ENCODE results near the gene ESRRA.

The ESRRA gene

DNA sequence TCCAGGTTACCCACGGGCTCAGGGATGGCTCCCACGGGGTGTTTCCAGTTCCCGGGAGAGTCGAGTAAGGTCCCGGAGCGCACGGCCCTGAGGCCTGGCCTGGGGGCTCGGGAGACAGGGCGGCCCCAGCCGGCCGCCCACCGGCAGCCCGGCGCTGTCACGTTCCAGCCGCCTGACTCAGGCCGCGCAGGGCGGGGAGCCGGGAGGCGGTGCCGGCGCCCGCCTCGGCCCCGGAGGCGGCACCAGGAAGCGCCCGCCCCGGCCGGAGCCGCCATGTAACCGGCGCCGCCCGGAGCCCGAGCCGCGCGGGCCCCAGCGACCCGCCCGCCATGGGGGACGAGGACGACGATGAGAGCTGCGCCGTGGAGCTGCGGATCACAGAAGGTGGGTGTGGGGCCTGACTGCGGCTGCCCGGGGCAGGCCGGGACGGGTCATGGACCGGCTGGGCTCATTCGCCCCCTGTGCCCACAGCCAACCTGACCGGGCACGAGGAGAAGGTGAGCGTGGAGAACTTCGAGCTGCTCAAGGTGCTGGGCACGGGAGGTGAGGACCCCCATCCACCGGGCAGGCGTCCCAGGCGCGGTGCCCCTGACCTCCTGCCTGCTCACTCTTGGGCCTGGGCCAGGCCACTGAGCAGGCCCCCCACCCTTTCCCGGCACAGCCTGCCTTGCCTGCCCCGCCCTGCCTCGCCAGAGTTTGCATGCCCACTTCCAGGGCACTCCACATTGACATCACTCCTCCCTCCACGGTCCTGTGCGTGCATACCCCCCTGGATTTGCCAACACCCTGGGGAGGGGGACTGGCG, 53.8 kb downstream of the ESRRA start, which contains the start of gene RPS6KA4:
Gene RPS6KA4, plus strand, starts transcription at position 256 of the 805 bp plus-strand sequence. Its CDS starts 74 bp downstream, at position 330.
- H3K9ac ChIP-seq (ENCODE audit: low read length) = peak within 1 kb of the TSS; percentile 95
- H3K4me2 ChIP-seq (ENCODE audit: low read length, poor library complexity, severe bottlenecking) = peak within 1 kb of the TSS; percentile 85
- H3K79me1 ChIP-seq (replicated peaks; ENCODE audit: low read length, poor library complexity, severe bottlenecking) = peaks cover 36% of the 10 kb centered on the region
- peak within 1 kb of the TSS; percentile 84 to 99 for H3K4me3 ChIP-seq (ENCODE audit: insufficient read depth in 1 of 2, low read depth in 1 of 2, low read length in 2 of 2)
- peak within 1 kb of the TSS; percentile 39 for H2BK5ac ChIP-seq (ENCODE audit: low read depth, low read length, poor library complexity, severe bottlenecking)
- peak within 1 kb of the TSS; percentile 96 to 100 for H3K18ac ChIP-seq (ENCODE audit: low read depth in 1 of 2, low read length in 2 of 2)
- H3K23ac ChIP-seq (ENCODE audit: low read length in 2 of 2) = peak within 1 kb of the TSS in 1 of 2 experiments; percentile 78
- H3K27ac ChIP-seq (ENCODE audit: low read length, poor library complexity, severe bottlenecking) = peak within 1 kb of the TSS; percentile 33
- H3K14ac ChIP-seq (ENCODE audit: low read length in 2 of 2) = peak within 1 kb of the TSS in 1 of 2 experiments; percentile 98
- WGBS = 1% methylated on average over 54 of the region's 70 CpGs
- H2BK120ac ChIP-seq (ENCODE audit: low read depth, low read length) = peak within 1 kb of the TSS; percentile 83
- peak within 1 kb of the TSS; percentile 56 for H2AFZ ChIP-seq (ENCODE audit: low read depth, low read length)
- peak within 1 kb of the TSS; percentile 91 for H4K8ac ChIP-seq (ENCODE audit: low read length)
- H3K4ac ChIP-seq (ENCODE audit: low read depth in 1 of 2, low read length in 2 of 2) = peak within 1 kb of the TSS; percentile 97 to 98
- H3K4me1 ChIP-seq (ENCODE audit: control insufficient read depth, insufficient read depth, low read depth, low read length) = peaks cover 48% of the 10 kb centered on the region
- peak within 1 kb of the TSS; percentile 62 to 91 for H2BK12ac ChIP-seq (ENCODE audit: low read length in 2 of 2)
- no peaks in the 10 kb centered on the region for H3K9me3 ChIP-seq (ENCODE audit: control insufficient read depth, low read length)
- H4K91ac ChIP-seq (ENCODE audit: low read length) = peak within 1 kb of the TSS; percentile 99
- H2BK15ac ChIP-seq (ENCODE audit: low read depth, poor library complexity, severe bottlenecking) = peak within 1 kb of the TSS; percentile 97
- no peaks in the 10 kb centered on the region for H3K27me3 ChIP-seq (ENCODE audit: control insufficient read depth in 1 of 2, insufficient read depth in 1 of 2, low read length in 2 of 2)
- H2AK5ac ChIP-seq (ENCODE audit: low read length, severe bottlenecking) = peak within 1 kb of the TSS; percentile 69
- DNase-seq = peak; percentile 72
- H3K36me3 ChIP-seq (ENCODE audit: control insufficient read depth in 1 of 2, insufficient read depth in 2 of 2, low read depth in 1 of 2, low read length in 2 of 2) = peaks cover 37 to 40% of the 10 kb centered on the region in 2 experiments

DNA sequence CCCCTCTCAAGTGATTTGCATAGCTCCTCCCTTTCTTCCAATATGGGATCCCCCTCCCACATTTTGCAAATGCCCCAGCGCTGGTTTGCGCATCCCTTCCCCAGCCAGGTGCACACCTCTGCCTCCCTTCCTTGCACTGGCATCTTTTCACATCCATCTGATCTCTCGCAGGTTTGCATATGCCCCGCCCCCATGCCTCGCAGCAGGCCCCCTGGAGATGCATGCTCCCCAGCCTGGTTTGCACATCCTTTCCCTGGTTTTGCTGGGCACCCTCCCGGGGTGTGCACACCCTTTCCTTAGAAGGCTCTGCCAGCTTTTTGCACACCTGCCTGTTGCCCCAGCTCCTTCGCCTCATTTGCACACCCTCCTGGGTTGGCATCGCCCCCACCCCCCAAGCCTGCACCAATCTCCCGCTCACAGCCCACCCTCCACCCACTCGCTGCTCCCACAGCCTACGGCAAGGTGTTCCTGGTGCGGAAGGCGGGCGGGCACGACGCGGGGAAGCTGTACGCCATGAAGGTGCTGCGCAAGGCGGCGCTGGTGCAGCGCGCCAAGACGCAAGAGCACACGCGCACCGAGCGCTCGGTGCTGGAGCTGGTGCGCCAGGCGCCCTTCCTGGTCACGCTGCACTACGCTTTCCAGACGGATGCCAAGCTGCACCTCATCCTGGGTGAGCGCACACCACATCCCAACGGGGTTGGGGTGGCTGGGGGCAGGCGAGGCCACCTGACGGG, 54.6 kb downstream of the ESRRA start:
- Histone ChIP-seq H3K9ac (ENCODE audit: low read length) (peak overlapping the region; percentile 95), H3K79me1 (replicated peaks; ENCODE audit: low read length, poor library complexity, severe bottlenecking) (peaks cover 39% of the 10 kb centered on the region), H2BK15ac (ENCODE audit: low read depth, poor library complexity, severe bottlenecking) (no peak overlapping the region), H2BK12ac (ENCODE audit: low read length in 2 of 2) (no peak overlapping the region), H3K27me3 (ENCODE audit: control insufficient read depth in 1 of 2, insufficient read depth in 1 of 2, low read length in 2 of 2) (no peaks in the 10 kb centered on the region), H3K4me2 (ENCODE audit: low read length, poor library complexity, severe bottlenecking) (peak overlapping the region; percentile 85), H3K9me3 (ENCODE audit: control insufficient read depth, low read length) (no peaks in the 10 kb centered on the region), H2AFZ (ENCODE audit: low read depth, low read length) (no peak overlapping the region), H2AK5ac (ENCODE audit: low read length, severe bottlenecking) (no peak overlapping the region), H3K36me3 (ENCODE audit: control insufficient read depth in 1 of 2, insufficient read depth in 2 of 2, low read depth in 1 of 2, low read length in 2 of 2) (peaks cover 41 to 42% of the 10 kb centered on the region in 2 experiments), H3K4me3 (ENCODE audit: insufficient read depth in 1 of 2, low read depth in 1 of 2, low read length in 2 of 2) (peak overlapping the region; percentile 84 to 99), H4K91ac (ENCODE audit: low read length) (peak overlapping the region; percentile 99), H3K23ac (ENCODE audit: low read length in 2 of 2) (no peak overlapping the region), H2BK120ac (ENCODE audit: low read depth, low read length) (peak overlapping the region; percentile 83), H3K27ac (ENCODE audit: low read length, poor library complexity, severe bottlenecking) (no peak overlapping the region), H3K14ac (ENCODE audit: low read length in 2 of 2) (peak overlapping the region in 1 of 2 experiments; percentile 98), H3K18ac (ENCODE audit: low read depth in 1 of 2, low read length in 2 of 2) (peak overlapping the region; percentile 96 to 100), H3K4me1 (ENCODE audit: control insufficient read depth, insufficient read depth, low read depth, low read length) (peaks cover 45% of the 10 kb centered on the region), H2BK5ac (ENCODE audit: low read depth, low read length, poor library complexity, severe bottlenecking) (no peak overlapping the region), H3K4ac (ENCODE audit: low read depth in 1 of 2, low read length in 2 of 2) (peak overlapping the region; percentile 97 to 98), H4K8ac (ENCODE audit: low read length) (no peak overlapping the region)
- no peak for DNase-seq
- WGBS = 84% methylated on average over 38 of the region's 38 CpGs

DNA sequence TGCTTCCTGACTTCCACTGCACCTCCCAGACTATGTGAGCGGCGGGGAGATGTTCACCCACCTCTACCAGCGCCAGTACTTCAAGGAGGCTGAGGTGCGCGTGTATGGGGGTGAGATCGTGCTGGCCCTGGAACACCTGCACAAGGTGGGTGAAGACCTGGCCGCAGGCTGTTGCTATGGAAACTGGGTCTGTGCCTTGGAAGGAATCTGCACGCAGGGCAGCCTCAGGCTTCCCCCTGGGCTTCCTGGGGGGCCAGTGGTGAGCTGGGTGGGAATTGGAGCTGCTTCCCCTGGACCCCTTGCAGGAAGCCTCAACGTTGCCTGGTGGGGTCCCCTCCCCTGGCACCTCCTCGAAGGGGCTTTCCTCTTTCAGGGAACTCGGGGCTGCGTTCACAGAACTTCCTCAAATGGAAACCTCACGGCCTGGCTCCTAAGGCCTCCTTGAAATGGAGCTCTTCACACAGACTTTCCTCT, 55.2 kb downstream of the ESRRA start:
- no peak overlapping the region for H3K23ac ChIP-seq (ENCODE audit: low read length in 2 of 2)
- peak overlapping the region in 1 of 2 experiments; percentile 99 for H3K4me3 ChIP-seq (ENCODE audit: insufficient read depth in 1 of 2, low read depth in 1 of 2, low read length in 2 of 2)
- no peak for DNase-seq
- H3K79me1 ChIP-seq (replicated peaks; ENCODE audit: low read length, poor library complexity, severe bottlenecking) = peaks cover 43% of the 10 kb centered on the region
- WGBS = 91% methylated on average over 13 of the region's 13 CpGs
- no peak overlapping the region for H3K14ac ChIP-seq (ENCODE audit: low read length in 2 of 2)
- H2BK12ac ChIP-seq (ENCODE audit: low read length in 2 of 2) = no peak overlapping the region
- H3K36me3 ChIP-seq (ENCODE audit: control insufficient read depth in 1 of 2, insufficient read depth in 2 of 2, low read depth in 1 of 2, low read length in 2 of 2) = peaks cover 47 to 48% of the 10 kb centered on the region in 2 experiments
- H3K27me3 ChIP-seq (ENCODE audit: control insufficient read depth in 1 of 2, insufficient read depth in 1 of 2, low read length in 2 of 2) = no peaks in the 10 kb centered on the region
- H2BK120ac ChIP-seq (ENCODE audit: low read depth, low read length) = no peak overlapping the region
- peak overlapping the region; percentile 30 for H3K4me2 ChIP-seq (ENCODE audit: low read length, poor library complexity, severe bottlenecking)
- H2BK15ac ChIP-seq (ENCODE audit: low read depth, poor library complexity, severe bottlenecking) = no peak overlapping the region
- peaks cover 39% of the 10 kb centered on the region for H3K4me1 ChIP-seq (ENCODE audit: control insufficient read depth, insufficient read depth, low read depth, low read length)
- H3K27ac ChIP-seq (ENCODE audit: low read length, poor library complexity, severe bottlenecking) = no peak overlapping the region
- H2AK5ac ChIP-seq (ENCODE audit: low read length, severe bottlenecking) = no peak overlapping the region
- no peak overlapping the region for H3K9ac ChIP-seq (ENCODE audit: low read length)
- no peaks in the 10 kb centered on the region for H3K9me3 ChIP-seq (ENCODE audit: control insufficient read depth, low read length)
- H2BK5ac ChIP-seq (ENCODE audit: low read depth, low read length, poor library complexity, severe bottlenecking) = no peak overlapping the region
- H3K4ac ChIP-seq (ENCODE audit: low read depth in 1 of 2, low read length in 2 of 2) = no peak overlapping the region
- no peak overlapping the region for H4K8ac ChIP-seq (ENCODE audit: low read length)
- no peak overlapping the region for H4K91ac ChIP-seq (ENCODE audit: low read length)
- no peak overlapping the region for H3K18ac ChIP-seq (ENCODE audit: low read depth in 1 of 2, low read length in 2 of 2)
- H2AFZ ChIP-seq (ENCODE audit: low read depth, low read length) = no peak overlapping the region

DNA sequence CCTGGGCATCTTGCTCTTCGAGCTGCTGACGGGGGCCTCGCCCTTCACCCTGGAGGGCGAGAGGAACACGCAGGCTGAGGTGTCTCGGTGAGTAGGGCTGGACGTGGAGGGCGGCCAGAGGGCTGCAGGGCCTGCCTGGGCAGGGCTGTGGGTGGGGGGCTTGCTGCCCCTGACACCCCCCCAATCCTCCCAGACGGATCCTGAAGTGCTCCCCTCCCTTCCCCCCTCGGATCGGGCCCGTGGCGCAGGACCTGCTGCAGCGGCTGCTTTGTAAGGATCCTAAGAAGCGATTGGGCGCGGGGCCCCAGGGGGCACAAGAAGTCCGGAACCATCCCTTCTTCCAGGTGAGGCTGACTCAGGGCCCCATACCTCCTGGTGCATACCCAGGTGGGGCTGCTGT, 56.3 kb downstream of the ESRRA start:
- Histone ChIP-seq H4K8ac (ENCODE audit: low read length) (no peak overlapping the region), H3K79me1 (replicated peaks; ENCODE audit: low read length, poor library complexity, severe bottlenecking) (peaks cover 43% of the 10 kb centered on the region), H3K4me3 (ENCODE audit: insufficient read depth in 1 of 2, low read depth in 1 of 2, low read length in 2 of 2) (no peak overlapping the region), H3K27me3 (ENCODE audit: control insufficient read depth in 1 of 2, insufficient read depth in 1 of 2, low read length in 2 of 2) (no peaks in the 10 kb centered on the region), H2BK15ac (ENCODE audit: low read depth, poor library complexity, severe bottlenecking) (no peak overlapping the region), H2BK120ac (ENCODE audit: low read depth, low read length) (no peak overlapping the region), H3K14ac (ENCODE audit: low read length in 2 of 2) (no peak overlapping the region), H2BK12ac (ENCODE audit: low read length in 2 of 2) (no peak overlapping the region), H3K9me3 (ENCODE audit: control insufficient read depth, low read length) (no peaks in the 10 kb centered on the region), H3K27ac (ENCODE audit: low read length, poor library complexity, severe bottlenecking) (no peak overlapping the region), H3K4ac (ENCODE audit: low read depth in 1 of 2, low read length in 2 of 2) (no peak overlapping the region), H2AFZ (ENCODE audit: low read depth, low read length) (no peak overlapping the region), H3K36me3 (ENCODE audit: control insufficient read depth in 1 of 2, insufficient read depth in 2 of 2, low read depth in 1 of 2, low read length in 2 of 2) (peaks cover 57 to 58% of the 10 kb centered on the region in 2 experiments), H3K9ac (ENCODE audit: low read length) (no peak overlapping the region), H2BK5ac (ENCODE audit: low read depth, low read length, poor library complexity, severe bottlenecking) (no peak overlapping the region), H2AK5ac (ENCODE audit: low read length, severe bottlenecking) (no peak overlapping the region), H3K18ac (ENCODE audit: low read depth in 1 of 2, low read length in 2 of 2) (no peak overlapping the region), H3K4me1 (ENCODE audit: control insufficient read depth, insufficient read depth, low read depth, low read length) (peaks cover 40% of the 10 kb centered on the region), H3K23ac (ENCODE audit: low read length in 2 of 2) (no peak overlapping the region), H3K4me2 (ENCODE audit: low read length, poor library complexity, severe bottlenecking) (no peak overlapping the region), H4K91ac (ENCODE audit: low read length) (no peak overlapping the region)
- DNase-seq = no peak
- 95% methylated on average over 18 of the region's 18 CpGs for WGBS

All from mesenchymal stem cell (in vitro differentiated cells and primary cell).